ENCODE measurements around the gene KLHL22.

DNA sequence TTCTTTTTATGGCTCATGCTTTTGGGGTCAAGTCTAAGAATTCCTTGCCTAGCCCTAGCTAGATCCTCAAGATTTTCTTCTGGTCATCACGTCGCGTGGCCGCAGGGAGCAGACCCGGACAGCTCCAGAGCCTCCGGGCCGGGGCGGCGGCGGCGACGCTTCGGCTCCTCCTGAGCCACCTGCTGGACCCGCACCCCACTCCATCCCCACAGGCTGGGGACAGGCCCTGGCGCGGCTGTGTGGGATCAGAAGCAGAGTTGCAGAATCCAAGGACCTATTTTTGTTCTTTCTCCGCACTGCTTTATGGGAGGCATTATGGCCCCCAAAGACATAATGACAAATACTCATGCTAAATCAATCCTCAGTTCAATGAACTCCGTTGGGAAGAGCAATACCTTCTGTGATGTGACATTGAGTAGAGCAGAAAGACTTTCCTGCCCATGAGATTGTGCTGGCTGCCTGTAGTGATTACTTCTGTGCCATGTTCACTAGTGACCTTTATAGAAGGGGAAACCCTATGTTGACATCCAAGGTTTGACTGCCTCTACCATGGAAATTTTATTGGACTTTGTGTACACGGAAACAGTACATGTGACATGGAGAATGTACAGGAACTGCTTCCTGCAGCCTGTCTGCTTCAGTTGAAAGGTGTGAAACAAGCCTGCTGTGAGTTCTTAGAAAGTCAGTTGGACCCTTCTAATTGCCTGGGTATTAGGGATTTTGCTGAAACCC, 45.6 kb downstream of the KLHL22 start:
- TF ChIP-seq EZH2 (IDR thresholded peaks at IDR 0.05; ENCODE audit: borderline replicate concordance, low read depth, low read length, severe bottlenecking) (no peak), POLR2AphosphoS5 (IDR thresholded peaks at IDR 0.05; ENCODE audit: insufficient read depth, low read depth, low read length) (no peak), POLR2A (IDR thresholded peaks at IDR 0.05; ENCODE audit: low read depth, low read length) (no peak)
- TF ChIP-seq, protein P1, sequence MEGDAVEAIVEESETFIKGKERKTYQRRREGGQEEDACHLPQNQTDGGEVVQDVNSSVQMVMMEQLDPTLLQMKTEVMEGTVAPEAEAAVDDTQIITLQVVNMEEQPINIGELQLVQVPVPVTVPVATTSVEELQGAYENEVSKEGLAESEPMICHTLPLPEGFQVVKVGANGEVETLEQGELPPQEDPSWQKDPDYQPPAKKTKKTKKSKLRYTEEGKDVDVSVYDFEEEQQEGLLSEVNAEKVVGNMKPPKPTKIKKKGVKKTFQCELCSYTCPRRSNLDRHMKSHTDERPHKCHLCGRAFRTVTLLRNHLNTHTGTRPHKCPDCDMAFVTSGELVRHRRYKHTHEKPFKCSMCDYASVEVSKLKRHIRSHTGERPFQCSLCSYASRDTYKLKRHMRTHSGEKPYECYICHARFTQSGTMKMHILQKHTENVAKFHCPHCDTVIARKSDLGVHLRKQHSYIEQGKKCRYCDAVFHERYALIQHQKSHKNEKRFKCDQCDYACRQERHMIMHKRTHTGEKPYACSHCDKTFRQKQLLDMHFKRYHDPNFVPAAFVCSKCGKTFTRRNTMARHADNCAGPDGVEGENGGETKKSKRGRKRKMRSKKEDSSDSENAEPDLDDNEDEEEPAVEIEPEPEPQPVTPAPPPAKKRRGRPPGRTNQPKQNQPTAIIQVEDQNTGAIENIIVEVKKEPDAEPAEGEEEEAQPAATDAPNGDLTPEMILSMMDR (IDR thresholded peaks at IDR 0.05; ENCODE audit: extremely low read depth in 1 of 2, insufficient read depth in 1 of 2, low read depth in 1 of 2, low read length in 2 of 2) = no peak

All from endothelial cell of umbilical vein (primary cell).